ENCODE data around the gene CDC42BPA.

- TF ChIP-seq GATA3 (IDR thresholded peaks at IDR 0.05; ENCODE audit: low read depth, low read length) (no peak), GATA2 (IDR thresholded peaks at IDR 0.05; ENCODE audit: low read depth, low read length) (no peak)
These were observed 21.1 kb downstream of the CDC42BPA start for GRCh38 chr1:227297073-227297793.

Measured in SH-SY5Y (cell line).